ENCODE measurements around the gene SBF2.

SBF2 gene

DNA sequence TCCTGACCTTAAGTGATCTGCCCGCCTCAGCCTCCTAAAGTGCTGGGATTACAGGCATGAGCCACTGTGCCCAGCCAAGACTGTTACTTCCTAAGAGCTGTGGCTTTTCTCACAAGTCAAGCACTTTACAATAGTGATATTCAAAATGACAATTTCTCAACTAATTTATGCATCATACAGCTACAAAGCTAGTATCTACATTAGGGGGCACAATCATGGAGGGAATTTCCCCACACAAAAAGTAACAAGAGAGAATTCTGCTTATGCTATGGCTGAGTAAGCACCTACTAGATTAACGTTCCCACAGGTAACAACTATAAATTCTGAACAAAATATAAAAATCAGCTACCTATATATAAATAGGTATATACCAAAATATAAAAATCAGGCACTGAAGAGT lies 72.7 kb downstream of the SBF2 start:
- no peak overlapping the region for H3K4me2 ChIP-seq (ENCODE audit: low read length)
- no peak overlapping the region for H3K27ac ChIP-seq (ENCODE audit: low read depth, low read length)
- no peaks in the 10 kb centered on the region for H3K4me1 ChIP-seq (ENCODE audit: control insufficient read depth, low read length)
- TF ChIP-seq CTCF (IDR thresholded peaks at IDR 0.05; ENCODE audit: low read depth, low read length, poor library complexity, severe bottlenecking): no peak
- TF ChIP-seq EZH2phosphoT487 (IDR thresholded peaks at IDR 0.05; ENCODE audit: borderline replicate concordance, low read length): no peak
- no peaks in the 10 kb centered on the region for H3K27me3 ChIP-seq (ENCODE audit: control insufficient read depth, low read length)
- H3K79me2 ChIP-seq (ENCODE audit: control insufficient read depth, low read length): no peaks in the 10 kb centered on the region
- no peak overlapping the region for H3K4me3 ChIP-seq (ENCODE audit: low read length)
- no peaks in the 10 kb centered on the region for H4K20me1 ChIP-seq (ENCODE audit: control insufficient read depth, insufficient read depth, low read depth, low read length)
- H3K9me2 ChIP-seq (replicated peaks; ENCODE audit: control insufficient read depth, low read length): no peaks in the 10 kb centered on the region
- H3K36me3 ChIP-seq (ENCODE audit: control insufficient read depth, low read length): no peaks in the 10 kb centered on the region
- H3F3A ChIP-seq (ENCODE audit: control insufficient read depth, insufficient read depth): no peaks in the 10 kb centered on the region
- H3K9me3 ChIP-seq (ENCODE audit: control insufficient read depth, insufficient read depth, low read length): 0 out of 2 replicates have a peak, but pooled peaks cover 8% of the 10 kb centered on the region

DNA sequence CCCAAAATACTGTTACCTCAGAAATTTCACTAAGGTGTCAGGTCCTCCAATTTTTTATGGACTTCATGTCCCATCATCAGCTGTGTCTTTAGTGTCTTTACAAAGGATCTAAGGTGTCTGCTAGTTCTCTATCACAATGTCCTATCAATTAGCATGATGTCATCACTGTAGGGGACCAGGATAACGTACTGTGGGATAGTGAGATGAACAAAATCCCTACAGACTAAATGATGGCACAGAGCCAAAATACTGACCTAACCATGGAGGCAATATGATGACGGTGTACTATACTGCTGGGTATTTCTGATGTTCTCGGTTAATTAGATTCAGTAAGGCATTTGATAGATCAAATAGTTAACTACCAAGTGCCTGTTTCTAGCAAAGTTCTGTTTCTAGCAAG lies 82.5 kb downstream of the SBF2 start:
- no peaks in the 10 kb centered on the region for H4K20me1 ChIP-seq (ENCODE audit: control insufficient read depth, insufficient read depth, low read depth, low read length)
- no peaks in the 10 kb centered on the region for H3K79me2 ChIP-seq (ENCODE audit: control insufficient read depth, low read length)
- no peaks in the 10 kb centered on the region for H3K36me3 ChIP-seq (ENCODE audit: control insufficient read depth, low read length)
- TF ChIP-seq EZH2phosphoT487 (IDR thresholded peaks at IDR 0.05; ENCODE audit: borderline replicate concordance, low read length): no peak
- no peak for TF ChIP-seq CTCF (IDR thresholded peaks at IDR 0.05; ENCODE audit: low read depth, low read length, poor library complexity, severe bottlenecking)
- no peak overlapping the region for H3K27ac ChIP-seq (ENCODE audit: low read depth, low read length)
- H3F3A ChIP-seq (ENCODE audit: control insufficient read depth, insufficient read depth): no peaks in the 10 kb centered on the region
- 0 out of 2 replicates have a peak, but pooled peaks cover 11% of the 10 kb centered on the region for H3K4me1 ChIP-seq (ENCODE audit: control insufficient read depth, low read length)
- no peak overlapping the region for H3K4me2 ChIP-seq (ENCODE audit: low read length)
- H3K9me3 ChIP-seq (ENCODE audit: control insufficient read depth, insufficient read depth, low read length): no peaks in the 10 kb centered on the region
- no peak overlapping the region for H3K4me3 ChIP-seq (ENCODE audit: low read length)
- no peaks in the 10 kb centered on the region for H3K9me2 ChIP-seq (replicated peaks; ENCODE audit: control insufficient read depth, low read length)
- peaks cover 17% of the 10 kb centered on the region for H3K27me3 ChIP-seq (ENCODE audit: control insufficient read depth, low read length)

- Histone ChIP-seq H3K36me3 (ENCODE audit: control insufficient read depth, low read length) (no peaks in the 10 kb centered on the region), H3K4me1 (ENCODE audit: control insufficient read depth, low read length) (0 out of 2 replicates have a peak, but pooled peaks cover 11% of the 10 kb centered on the region), H3K79me2 (ENCODE audit: control insufficient read depth, low read length) (no peaks in the 10 kb centered on the region), H3K9me3 (ENCODE audit: control insufficient read depth, insufficient read depth, low read length) (no peaks in the 10 kb centered on the region), H4K20me1 (ENCODE audit: control insufficient read depth, insufficient read depth, low read depth, low read length) (no peaks in the 10 kb centered on the region), H3F3A (ENCODE audit: control insufficient read depth, insufficient read depth) (no peaks in the 10 kb centered on the region), H3K27me3 (ENCODE audit: control insufficient read depth, low read length) (peaks cover 21% of the 10 kb centered on the region), H3K4me2 (ENCODE audit: low read length) (no peak overlapping the region), H3K27ac (ENCODE audit: low read depth, low read length) (no peak overlapping the region), H3K4me3 (ENCODE audit: low read length) (no peak overlapping the region), H3K9me2 (replicated peaks; ENCODE audit: control insufficient read depth, low read length) (no peaks in the 10 kb centered on the region)
- TF ChIP-seq CTCF (IDR thresholded peaks at IDR 0.05; ENCODE audit: low read depth, low read length, poor library complexity, severe bottlenecking): no peak
- TF ChIP-seq EZH2phosphoT487 (IDR thresholded peaks at IDR 0.05; ENCODE audit: borderline replicate concordance, low read length): no peak
These were observed 84.7 kb downstream of the SBF2 start for GRCh38 chr11:10209326-10209725.
